Fibroblast of mammary gland (primary cell): ENCODE results near the gene CDK5RAP2.
A peak's percentile ranks its signal among the peaks of the same experiment; 100 is the strongest.

Source experiments
- DNase-seq: peaks from one replicate; pipeline ENCODE4 v3.0.0-alpha.2; 2010; ENCODE audit warnings: low read depth
- H3K4me3 ChIP-seq: 2 replicates; pipeline ENCODE4 v1.5.1; 2011; ENCODE audit warnings: low read depth, mild to moderate bottlenecking, low read length, moderate library complexity; ENCODE audit not compliant: control insufficient read depth
- TF ChIP-seq, protein P1 (sequence below): conservative IDR thresholded peaks from 2 replicates; pipeline ENCODE4 v1.5.1; 2011; ENCODE audit warnings: low read depth, low read length, inconsistent platforms; ENCODE audit not compliant: control insufficient read depth, insufficient read depth

Gene CDK5RAP2

GRCh38 chr9:120369608-120370220 is 210.3 kb downstream of the CDK5RAP2 start:
- TF ChIP-seq, protein P1, sequence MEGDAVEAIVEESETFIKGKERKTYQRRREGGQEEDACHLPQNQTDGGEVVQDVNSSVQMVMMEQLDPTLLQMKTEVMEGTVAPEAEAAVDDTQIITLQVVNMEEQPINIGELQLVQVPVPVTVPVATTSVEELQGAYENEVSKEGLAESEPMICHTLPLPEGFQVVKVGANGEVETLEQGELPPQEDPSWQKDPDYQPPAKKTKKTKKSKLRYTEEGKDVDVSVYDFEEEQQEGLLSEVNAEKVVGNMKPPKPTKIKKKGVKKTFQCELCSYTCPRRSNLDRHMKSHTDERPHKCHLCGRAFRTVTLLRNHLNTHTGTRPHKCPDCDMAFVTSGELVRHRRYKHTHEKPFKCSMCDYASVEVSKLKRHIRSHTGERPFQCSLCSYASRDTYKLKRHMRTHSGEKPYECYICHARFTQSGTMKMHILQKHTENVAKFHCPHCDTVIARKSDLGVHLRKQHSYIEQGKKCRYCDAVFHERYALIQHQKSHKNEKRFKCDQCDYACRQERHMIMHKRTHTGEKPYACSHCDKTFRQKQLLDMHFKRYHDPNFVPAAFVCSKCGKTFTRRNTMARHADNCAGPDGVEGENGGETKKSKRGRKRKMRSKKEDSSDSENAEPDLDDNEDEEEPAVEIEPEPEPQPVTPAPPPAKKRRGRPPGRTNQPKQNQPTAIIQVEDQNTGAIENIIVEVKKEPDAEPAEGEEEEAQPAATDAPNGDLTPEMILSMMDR: no peak
- peak; percentile 81 for DNase-seq

GRCh38 chr9:120368799-120369198 is 211.2 kb downstream of the CDK5RAP2 start:
- peak; percentile 53 for DNase-seq
- no peak overlapping the region for H3K4me3 ChIP-seq
- TF ChIP-seq, protein P1: no peak

More at GRCh38 chr9:120369608-120370220, 210.3 kb downstream of the CDK5RAP2 start:
- no peak overlapping the region for H3K4me3 ChIP-seq

- TF ChIP-seq, protein P1: peak; percentile 65
- H3K4me3 ChIP-seq: no peak overlapping the region
- peak; percentile 88 for DNase-seq
Observed at GRCh38 chr9:120366644-120367019, 213.3 kb downstream of the CDK5RAP2 start.

- no peak overlapping the region for H3K4me3 ChIP-seq
- TF ChIP-seq, protein P1: no peak
- no peak for DNase-seq
Observed at GRCh38 chr9:120365386-120365785, 214.6 kb downstream of the CDK5RAP2 start.

- DNase-seq: no peak
Observed at GRCh38 chr9:120363697-120364096, 216.3 kb downstream of the CDK5RAP2 start.

GRCh38 chr9:120362446-120362845 is 217.5 kb downstream of the CDK5RAP2 start:
- DNase-seq: peak; percentile 74
- TF ChIP-seq, protein P1: no peak

More at GRCh38 chr9:120363697-120364096, 216.3 kb downstream of the CDK5RAP2 start:
- no peak overlapping the region for H3K4me3 ChIP-seq
- TF ChIP-seq, protein P1: no peak

More at GRCh38 chr9:120362446-120362845, 217.5 kb downstream of the CDK5RAP2 start:
- no peak overlapping the region for H3K4me3 ChIP-seq
